Inferior parietal cortex (tissue), 1 donor: Measurements from ENCODE around the gene TBL2.
"Not testable (repeated sequence)": the region's sequence is repeated elsewhere in the genome, so short reads cannot be mapped to it uniquely, and the experiment has no call there.

Source experiments
- DNase-seq: peaks from one replicate; pipeline ENCODE4 v3.0.0-alpha.2; 2016; ENCODE audit errors: extremely low spot score

The TBL2 gene

GRCh38 chr7:73570521-73570920 is 7.9 kb downstream of the TBL2 start:
- DNase-seq, result no peak

DNA sequence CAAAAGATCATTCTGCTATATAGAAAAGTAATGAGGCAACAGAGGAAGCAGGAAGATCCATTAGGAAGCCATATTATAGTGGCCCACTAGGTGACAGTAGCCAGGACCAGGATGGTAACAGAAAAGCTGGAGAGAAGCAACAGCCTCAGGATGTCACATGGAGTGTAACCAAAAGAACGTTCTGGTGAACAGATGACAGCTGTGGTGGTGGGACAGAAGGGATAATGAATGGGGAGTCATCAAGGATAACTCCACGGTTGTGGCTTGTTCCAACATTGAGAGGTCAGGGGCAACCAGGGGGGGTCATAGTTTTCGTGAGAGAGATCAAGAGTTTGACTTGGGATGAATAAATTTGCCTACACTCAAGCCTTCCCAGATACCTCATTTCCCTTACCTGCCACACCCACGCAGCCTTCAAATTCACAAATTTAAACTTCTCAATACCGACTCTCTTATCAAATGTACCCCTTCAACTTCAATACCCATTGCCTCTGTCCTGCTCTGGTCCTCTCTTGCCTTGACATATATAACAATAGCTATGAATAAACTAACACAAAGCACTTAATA is 9.3 kb downstream of the TBL2 start:
- no peak for DNase-seq

DNA sequence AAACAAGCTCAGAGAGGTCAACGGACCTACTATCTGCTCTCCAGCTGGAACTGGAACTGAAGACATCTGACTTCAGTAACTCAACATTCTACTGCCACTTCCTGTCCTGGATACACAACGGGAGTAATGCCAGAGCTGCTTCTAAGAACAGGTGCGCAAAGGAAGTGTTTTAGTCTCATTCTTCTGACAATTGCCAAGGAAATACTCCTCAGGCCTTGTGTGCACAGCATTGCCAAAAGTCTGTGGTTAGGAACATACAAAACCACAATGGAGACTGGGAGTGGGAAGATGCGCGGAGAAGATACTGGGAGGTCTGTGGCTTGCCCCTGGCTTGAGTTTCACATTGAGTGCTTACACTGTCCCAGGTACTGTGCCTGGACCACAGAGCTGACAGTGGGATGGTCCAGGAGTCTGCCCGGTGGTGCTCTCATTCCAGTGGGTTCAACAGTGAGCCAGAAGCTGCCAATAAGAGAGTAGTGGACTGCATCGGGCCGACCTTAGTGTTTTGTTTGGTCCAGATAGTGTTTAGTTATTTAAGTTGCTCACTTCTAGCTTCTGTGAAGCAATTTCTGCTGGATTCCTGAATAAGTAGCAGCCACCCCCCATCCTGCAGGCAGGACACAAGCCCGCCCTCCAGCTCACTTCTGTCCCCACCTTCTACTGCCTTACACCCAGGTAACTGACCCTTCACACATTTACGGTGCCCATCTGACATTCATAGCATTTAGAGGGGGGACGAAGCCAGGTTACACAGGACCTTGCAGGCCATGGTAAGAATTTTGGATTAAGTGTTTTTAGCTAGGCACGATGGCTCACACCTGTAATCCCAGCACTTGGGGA is 10.3 kb downstream of the TBL2 start:
- no peak for DNase-seq

- DNase-seq, result no peak
Observed at GRCh38 chr7:73567140-73567539, 11.2 kb downstream of the TBL2 start.

DNA sequence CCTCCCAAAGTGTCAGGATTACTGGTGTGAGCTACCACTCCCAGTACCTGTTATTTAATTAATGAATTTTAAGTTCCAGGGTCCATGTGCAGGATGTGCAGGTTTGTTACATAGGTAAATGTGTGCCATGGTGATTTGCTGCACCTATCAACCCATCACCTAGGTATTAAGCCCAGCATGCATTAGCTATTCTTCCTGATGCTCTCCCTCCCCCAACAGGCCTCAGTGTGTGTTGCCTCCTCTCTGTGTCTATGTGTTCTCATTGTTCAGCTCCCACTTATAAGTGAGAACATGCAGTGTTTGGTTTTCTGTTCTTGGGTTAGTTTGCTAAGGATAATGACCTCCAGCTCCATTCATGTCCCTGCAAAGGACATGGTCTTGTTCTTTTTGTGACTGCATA is 11.9 kb downstream of the TBL2 start:
- DNase-seq, result not testable (repeated sequence)

DNA sequence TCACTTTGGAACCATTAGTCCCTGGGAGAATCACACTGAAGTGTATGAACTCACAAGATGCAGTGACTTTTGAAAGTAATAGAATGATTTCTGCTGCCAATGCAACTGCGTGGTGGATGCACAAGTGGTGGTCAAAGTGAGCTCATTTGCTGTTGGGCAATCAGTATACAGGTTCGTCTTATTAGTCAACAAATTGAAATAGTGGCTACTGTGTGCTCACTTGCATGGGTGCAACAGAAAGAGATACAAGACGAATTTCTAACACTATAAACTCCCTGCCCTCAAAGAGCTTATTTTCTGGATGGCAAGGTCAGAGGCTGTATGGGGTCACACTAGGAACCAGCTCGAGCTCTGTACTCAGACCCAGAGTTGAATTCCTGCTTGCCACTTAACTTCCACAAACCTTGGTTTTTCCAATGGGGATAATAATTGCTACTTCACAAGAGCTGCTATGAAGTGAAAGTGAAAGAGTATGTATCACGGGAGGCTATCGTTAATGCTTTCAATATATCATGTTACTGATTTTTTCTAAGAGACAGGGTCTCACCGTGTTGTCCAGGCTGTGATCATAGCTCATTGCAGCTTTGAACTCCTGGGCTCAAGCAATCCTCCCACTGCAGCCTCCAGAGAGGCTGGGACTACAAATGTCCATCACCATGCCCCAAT is 12.6 kb downstream of the TBL2 start:
- DNase-seq, result no peak

DNA sequence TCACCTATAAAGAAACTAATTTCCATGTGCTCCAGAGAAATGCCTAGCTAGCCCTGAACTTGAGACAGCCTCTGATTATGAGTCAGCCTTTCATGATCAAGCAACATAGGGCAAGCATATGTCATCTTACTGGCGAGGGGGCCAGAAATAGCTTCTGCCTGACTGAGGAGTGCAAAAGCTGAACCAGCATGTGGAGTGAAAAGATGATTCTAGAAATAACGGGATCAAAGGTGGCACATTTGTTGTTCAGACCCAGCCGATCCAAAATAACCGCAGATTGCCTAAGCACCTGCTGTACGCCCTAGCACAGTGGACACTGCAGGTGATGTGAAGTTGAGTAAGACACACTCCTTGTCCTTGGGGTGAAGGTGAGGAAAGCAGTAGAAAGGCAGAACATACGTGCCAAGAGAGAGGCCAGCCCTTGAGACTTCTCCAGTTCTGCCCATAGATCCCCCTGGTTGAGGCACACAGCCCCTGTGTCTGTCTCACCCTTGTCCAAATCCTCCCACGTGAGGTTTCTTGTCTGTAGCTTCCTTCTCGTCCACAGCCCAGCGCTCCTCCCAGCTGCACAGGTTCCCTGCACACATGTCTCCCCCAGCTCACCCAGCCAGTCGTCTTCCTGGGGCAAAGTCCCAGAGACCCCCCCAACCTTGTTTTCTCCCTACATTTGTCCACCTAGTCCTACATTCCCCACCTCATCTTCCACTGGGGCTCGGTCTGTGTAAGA is 18.1 kb downstream of the TBL2 start:
- no peak for DNase-seq

DNA sequence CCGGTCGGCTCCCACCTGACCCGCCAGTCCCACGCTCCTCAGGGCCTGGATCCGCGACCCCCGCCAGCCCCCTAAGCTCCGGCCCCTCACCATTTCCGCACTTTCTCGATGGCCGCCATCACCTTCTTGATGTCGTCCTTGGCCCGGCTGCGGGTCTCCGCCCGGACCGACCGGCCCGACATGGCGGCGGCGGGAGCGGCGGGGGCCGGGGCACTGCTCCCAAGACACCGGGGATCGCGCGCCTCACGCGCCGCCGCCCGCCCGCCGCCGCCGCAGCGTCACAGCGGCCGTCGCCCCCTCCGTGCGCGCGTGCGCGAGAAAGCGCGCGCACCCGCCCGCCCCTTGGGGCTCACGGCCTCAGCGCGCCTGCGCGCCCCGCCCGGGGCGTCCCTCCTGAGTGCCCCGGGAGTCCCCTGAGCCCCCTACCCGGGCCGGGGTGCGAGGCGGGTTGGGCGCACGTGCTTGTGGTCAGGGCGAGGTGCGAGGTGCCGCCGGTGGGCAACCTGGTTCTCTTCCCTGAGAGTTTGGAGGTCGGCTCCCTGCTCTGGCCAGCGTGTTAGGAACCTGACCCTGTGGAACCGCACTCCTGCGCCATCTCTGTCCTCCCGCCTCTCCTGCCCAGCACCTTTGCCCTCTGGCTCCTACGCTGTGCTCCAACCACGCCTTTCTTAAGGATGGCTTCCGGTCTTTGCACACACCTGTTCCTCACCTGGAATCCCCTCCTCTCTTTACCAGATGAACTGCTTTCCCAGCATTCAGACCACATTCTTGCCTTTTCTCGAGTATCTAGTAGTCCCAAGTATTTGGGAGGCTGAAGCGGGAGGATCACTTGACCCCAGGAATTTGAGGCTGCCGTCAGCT is 20.8 kb downstream of the TBL2 start, which contains the start of gene BCL7B:
Gene BCL7B (minus strand): TSS at position 294 of the 861 bp plus-strand sequence. CDS start 112 bp downstream, at position 182.
- peak; percentile 76 for DNase-seq

GRCh38 chr7:73557108-73557396 is 21.3 kb downstream of the TBL2 start:
- DNase-seq, result peak; percentile 87

DNA sequence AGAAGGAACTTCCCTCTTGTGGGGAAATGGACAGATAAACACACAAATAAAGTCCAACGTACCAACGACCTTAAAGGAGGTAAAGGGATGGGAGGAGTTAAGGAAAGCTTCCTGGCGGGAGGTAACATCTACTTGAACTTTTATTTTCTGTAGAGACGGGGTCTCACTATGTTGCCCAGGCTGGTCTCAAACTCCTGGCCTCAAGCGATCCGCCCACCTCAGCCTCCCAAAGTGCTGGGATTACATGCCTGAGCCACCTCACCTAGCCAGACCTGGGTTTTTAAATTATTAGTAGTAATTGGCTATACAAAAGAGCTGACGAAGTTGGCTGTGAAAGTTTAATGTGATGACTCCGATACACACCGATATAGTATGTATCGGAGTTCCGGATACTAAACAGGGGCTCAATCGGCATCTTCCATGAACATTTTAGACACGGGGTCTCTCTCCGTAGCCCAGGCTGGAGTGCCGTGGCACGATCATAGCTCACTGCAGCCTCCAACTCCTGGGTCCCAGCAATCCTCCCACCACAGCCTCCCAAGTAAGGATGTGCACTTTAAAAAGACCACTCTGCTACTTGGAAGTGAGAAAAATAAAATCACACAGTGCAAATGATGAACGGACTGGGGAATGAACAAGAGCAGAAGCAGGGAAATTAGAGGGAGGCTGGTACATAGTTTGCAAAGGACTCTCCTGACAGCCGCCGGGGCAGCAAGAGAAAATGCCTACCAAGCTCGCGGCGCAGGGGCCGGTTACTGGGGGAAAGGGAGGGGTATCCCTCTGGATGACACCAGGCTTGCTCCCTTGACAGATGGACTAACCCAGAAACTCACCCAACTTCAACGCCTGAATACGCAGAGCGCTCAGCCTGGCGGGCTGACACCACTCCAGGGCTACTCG is 21.9 kb downstream of the TBL2 start:
- DNase-seq, result no peak

GRCh38 chr7:73555411-73555982 is 22.9 kb downstream of the TBL2 start:
- DNase-seq, result no peak

DNA sequence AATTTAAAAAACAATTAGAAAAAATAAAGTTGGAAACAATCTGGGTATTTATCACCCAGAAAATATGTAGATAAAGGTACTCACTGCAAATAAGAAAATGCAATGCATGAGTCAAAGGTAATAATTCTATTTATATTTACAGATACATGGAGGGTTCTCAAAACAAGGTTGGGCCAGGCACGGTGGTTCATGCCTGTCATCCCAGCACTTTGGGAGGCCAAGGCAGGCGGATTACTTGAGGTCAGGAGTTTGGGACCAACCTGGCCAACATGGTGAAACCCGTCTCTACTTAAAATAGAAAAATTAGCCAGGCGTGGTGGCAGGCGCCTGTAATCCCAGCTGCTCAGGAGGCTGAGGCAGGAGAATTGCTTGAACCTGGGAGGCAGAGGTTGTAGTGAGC is 28.3 kb downstream of the TBL2 start:
- DNase-seq, result not testable (repeated sequence)

DNA sequence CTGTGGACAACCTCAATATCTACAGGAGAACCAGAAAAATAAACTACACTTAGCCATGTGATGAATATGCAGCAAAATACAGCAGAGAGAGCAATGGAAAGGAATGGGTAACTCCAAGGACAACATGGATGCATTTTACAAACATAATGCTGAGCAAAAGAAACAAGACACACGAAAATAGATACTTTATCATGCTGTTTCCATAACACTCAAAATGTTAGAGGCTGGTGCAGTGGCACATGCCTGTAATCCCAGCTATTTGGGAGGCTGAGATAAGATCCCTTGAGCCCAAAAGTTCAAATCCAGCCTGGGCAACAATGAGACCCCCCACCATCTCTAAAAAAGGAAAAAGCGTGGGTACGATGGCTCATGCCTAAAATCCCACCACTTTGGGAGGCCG is 29.2 kb downstream of the TBL2 start:
- no peak for DNase-seq

- no peak for DNase-seq
Observed at GRCh38 chr7:73547841-73548240, 30.5 kb downstream of the TBL2 start.

- no peak for DNase-seq
Observed at GRCh38 chr7:73544678-73545077, 33.7 kb downstream of the TBL2 start.

- no peak for DNase-seq
Observed at GRCh38 chr7:73541722-73542121, 36.7 kb downstream of the TBL2 start.

DNA sequence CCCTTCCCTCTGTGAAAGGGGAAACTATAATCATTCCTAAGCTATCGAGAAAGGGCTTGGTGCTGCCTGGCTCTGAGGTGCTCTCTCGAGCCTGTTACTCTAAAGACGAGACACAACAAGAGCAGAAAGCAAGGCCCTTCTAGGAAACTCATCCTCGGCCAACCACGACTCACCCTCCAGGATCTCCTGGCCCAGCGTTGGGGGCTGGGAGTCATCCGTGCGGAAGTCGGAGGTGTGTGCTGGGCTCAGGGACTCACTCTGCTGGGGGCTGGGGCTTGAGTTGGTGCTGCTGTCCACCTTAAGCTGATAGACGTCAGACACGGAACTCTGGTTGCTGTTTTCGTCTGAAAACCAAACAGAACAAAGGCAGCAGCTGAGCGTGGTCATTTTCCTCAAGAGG is 38.7 kb downstream of the TBL2 start:
- no peak for DNase-seq

- DNase-seq, result not testable (repeated sequence)
Observed at GRCh38 chr7:73538510-73538909, 39.9 kb downstream of the TBL2 start.

GRCh38 chr7:73537051-73537450 is 41.3 kb downstream of the TBL2 start:
- DNase-seq, result no peak

DNA sequence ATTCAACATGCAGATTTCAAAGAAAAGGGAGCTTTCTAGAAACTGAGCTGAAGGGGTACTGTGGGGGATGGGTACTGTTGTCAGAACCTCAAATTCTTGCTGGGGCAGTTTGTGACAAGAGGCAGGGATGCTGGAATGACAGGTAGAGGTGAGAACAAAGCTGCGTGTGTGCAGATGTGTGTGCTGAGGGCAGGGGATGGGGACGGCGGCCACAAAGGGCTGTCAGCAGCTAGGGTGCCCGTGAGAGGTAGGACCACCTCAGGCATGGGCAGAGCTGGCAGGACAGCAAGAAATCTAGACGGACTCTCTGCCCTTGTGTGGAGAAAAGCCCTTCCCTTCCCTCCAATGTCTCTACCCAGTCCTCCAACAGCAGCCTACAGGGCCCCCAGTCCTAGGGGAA is 41.9 kb downstream of the TBL2 start:
- DNase-seq, result no peak
